ENCODE measurements around the gene PHOSPHO2.
"Not testable (repeated sequence)": the region's sequence is repeated elsewhere in the genome, so short reads cannot be mapped to it uniquely, and the experiment has no call there.

PHOSPHO2 gene

GRCh38 chr2:169684712-169685111, 9.6 kb upstream of the PHOSPHO2 start:
- not testable (repeated sequence) for DNase-seq

- DNase-seq = not testable (repeated sequence)
Observed at GRCh38 chr2:169686825-169687224, 7.4 kb upstream of the PHOSPHO2 start.

- not testable (repeated sequence) for DNase-seq
Observed at GRCh38 chr2:169687943-169688342, 6.3 kb upstream of the PHOSPHO2 start.

GRCh38 chr2:169690958-169691357, 3.3 kb upstream of the PHOSPHO2 start:
- DNase-seq = no peak

- DNase-seq = no peak
Observed at GRCh38 chr2:169692718-169693117, 1.6 kb upstream of the PHOSPHO2 start.

GRCh38 chr2:169693360-169693759, 909 bp upstream of the PHOSPHO2 start:
- DNase-seq = no peak

- DNase-seq = no peak
Observed at GRCh38 chr2:169694894-169695260, 608 bp downstream of the PHOSPHO2 start.

GRCh38 chr2:169696381-169696780, 2.1 kb downstream of the PHOSPHO2 start:
- no peak for DNase-seq

GRCh38 chr2:169699173-169699572, 4.9 kb downstream of the PHOSPHO2 start:
- DNase-seq = not testable (repeated sequence)

GRCh38 chr2:169702996-169703395, 8.7 kb downstream of the PHOSPHO2 start:
- no peak for DNase-seq

GRCh38 chr2:169704160-169704708, 10.0 kb downstream of the PHOSPHO2 start:
- DNase-seq = no peak

- DNase-seq = no peak
Observed at GRCh38 chr2:169705927-169706326, 11.7 kb downstream of the PHOSPHO2 start.

GRCh38 chr2:169707626-169708025, 13.4 kb downstream of the PHOSPHO2 start:
- DNase-seq = no peak

GRCh38 chr2:169709331-169709730, 15.1 kb downstream of the PHOSPHO2 start:
- no peak for DNase-seq

GRCh38 chr2:169709981-169710380, 15.7 kb downstream of the PHOSPHO2 start:
- DNase-seq = no peak

- DNase-seq = no peak
Observed at GRCh38 chr2:169711751-169712509, 17.7 kb downstream of the PHOSPHO2 start.

- DNase-seq = no peak
Observed at GRCh38 chr2:169712791-169713227, 18.5 kb downstream of the PHOSPHO2 start.

- no peak for DNase-seq
Observed at GRCh38 chr2:169713331-169713730, 19.1 kb downstream of the PHOSPHO2 start.

GRCh38 chr2:169714699-169715098, 20.4 kb downstream of the PHOSPHO2 start:
- DNase-seq = no peak

- no peak for DNase-seq
Observed at GRCh38 chr2:169715379-169716237, 21.3 kb downstream of the PHOSPHO2 start.

- DNase-seq = no peak
Observed at GRCh38 chr2:169716238-169716886, 22.1 kb downstream of the PHOSPHO2 start.

GRCh38 chr2:169716938-169717690, 22.8 kb downstream of the PHOSPHO2 start:
- DNase-seq = no peak

Measured in stimulated activated CD4-positive, alpha-beta T cell treated with anti-CD3 and anti-CD28 coated beads, Interleukin-1b, Interleukin-23, amount 100 ng/mL, for 48 hours (primary cell).